Fibroblast of upper back skin (primary cell): Measurements from ENCODE around the gene GATA1.
A peak's percentile ranks its signal among the peaks of the same experiment; 100 is the strongest.

Experiments used
- DNase-seq: peaks from one replicate; pipeline ENCODE4 v3.0.0-alpha.2; 2013

GATA1 gene

DNA sequence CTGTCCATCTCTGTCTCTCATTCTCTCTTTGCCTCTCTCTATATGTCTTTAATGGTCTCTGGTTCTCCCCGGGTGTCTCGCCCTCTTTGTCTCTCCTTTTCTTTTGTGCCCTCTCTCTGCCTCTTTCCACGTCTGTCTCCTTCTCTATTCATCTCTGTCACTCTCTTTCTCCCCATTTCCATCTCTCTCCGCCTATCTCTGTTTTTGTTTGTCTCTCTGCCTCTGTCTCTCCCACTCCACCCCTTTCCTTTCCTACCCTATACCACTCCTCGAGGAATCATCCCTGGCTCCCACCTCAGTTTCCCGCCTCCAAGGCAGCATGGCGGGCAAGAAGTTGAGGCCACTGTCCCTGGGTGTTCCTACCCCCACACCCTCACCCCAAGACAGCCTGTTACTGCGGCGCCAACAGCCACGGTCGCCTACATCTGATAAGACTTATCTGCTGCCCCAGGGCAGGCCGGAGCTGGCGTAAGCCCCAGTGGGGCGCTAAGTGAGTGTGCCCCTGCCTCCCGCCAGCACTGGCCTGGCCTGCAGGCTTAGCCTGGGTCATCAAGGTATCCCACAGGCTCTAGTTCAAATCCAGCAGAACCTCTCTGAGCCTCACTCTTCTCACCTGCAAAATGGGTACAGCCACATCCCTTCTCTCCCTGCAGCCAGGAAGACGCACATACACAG, 713 bp upstream of the GATA1 start:
- DNase-seq, result no peak

- no peak for DNase-seq
These were observed 575 bp downstream of the GATA1 start for GRCh38 chrX:48786825-48787504.

DNA sequence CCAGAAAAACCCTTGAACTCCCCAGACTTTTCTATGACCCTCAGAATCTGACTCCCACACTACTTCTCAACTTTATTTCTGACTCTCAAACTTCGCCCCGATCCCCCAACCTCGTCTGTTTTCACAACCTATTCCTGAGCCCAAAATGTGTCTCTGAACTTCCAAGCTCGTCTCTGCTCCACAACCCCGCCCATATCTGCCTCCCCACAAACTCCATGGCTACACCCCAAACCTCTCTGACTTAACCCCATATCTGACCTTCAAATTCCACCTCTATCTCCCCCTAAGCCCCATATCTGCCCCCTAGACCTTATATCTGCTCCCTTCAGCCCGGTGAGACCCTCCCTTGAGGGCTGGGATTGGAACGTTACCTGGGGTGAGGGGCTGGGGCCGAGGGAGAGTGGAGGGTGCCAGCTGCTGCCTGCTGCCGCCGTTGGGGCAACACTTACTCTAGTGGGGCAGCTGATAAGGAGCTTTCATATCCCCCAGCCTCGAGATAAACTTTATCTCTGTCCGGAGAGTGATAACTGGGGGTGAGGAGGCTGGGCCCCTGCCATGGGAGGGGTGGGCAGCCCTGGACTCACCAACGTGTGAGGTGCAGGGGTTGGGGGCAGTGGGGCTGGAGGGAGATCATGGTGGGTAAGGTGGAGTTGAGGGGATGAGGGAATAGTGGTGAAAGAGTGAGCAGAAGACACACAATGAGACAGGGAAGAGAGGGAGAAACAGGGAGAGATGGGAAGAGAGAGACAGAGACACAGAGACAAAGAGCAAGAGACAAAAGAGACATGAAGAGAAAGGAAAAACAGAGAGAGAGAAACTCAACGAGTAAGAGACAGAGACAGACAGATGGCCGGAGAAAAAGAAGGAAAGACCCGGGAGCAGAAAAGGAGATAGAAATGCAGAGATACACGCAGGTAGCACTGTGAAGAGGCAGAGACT, 1.4 kb downstream of the GATA1 start:
- DNase-seq, result no peak

DNA sequence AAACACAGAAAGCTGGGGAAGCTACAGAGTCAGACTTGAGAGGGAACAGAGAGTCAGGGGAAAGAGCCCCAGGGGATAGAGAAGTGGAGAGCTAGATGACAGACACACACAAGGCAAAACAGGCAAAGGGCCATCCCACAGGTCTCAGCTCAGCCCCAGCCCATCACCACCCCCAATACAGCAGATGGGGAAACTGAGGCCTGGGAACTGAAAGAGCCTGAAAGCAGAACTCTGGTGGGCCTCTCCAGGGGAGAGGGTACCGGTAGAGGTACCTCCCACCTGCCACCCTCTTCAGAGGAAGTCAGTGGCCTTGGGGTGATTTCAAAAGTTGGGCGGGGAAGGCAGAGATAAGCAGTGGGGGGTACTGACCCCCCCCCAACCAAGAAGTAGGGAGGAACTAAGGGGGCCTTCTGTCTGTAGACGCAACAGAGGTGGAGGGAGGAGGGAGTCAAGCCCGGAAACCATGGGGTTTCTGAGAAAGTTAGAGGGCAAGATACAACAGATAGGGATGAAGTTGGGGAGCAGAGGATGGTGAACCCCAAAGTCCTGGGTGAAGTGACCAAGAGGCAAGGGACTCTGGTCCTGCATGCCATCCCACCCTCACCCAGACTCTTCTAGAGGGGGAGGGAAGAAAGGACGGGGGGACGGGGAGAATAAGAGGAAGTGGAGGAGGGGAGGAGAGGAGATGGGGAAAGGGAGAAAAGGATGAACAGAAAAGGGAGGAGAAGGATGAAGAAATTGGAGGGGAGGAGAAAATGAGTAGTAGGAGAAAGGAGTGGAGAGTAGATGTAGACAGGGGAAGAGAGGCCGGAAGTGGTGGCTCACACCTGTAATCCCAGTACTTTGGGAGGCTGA, 3.2 kb downstream of the GATA1 start:
- no peak for DNase-seq

GRCh38 chrX:48790477-48790876, 4.1 kb downstream of the GATA1 start:
- DNase-seq, result no peak

GRCh38 chrX:48791063-48791820, 4.9 kb downstream of the GATA1 start:
- DNase-seq, result no peak

DNA sequence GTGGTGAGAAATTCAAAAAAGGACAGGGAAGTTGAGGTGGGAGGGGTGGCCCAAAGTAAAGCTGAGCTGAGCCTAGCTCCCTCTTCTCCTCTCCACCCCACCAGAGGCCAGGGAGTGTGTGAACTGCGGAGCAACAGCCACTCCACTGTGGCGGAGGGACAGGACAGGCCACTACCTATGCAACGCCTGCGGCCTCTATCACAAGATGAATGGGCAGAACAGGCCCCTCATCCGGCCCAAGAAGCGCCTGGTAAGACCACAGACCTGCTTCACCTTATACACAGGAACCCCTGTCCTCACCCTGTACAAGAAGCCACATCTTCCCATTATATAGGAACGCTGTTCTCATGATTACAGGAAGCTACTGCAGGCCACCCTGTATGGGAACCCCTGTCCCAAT, 5.8 kb downstream of the GATA1 start:
- DNase-seq, result no peak

- DNase-seq, result no peak
These were observed 7.5 kb downstream of the GATA1 start for GRCh38 chrX:48793935-48794334.

DNA sequence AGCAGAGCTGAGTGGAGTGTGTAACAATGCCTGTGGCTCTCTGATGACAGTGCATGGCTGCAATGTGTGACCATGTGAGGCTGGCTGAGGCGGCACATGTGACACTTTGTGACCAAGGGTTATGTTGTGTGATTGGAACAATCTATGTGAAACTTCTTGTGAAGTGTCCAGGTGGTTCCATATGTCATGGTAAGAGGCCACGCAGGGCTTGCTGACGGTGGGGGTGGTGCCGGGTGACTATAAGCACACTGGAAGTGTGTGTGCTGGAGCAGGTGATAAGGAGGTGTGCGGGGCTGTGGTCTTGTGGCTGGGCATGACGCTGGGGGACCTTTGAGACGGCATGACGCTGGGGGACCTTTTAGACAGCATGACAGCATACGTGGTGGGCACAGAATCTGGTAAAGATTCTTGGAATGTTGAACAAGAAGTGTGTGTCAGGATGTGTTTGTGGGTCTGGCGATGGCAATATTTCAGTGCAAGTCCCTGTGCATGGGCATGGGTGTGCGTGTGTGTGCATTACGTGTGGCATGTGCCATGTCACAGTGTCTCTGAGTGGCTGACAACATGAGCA, 8.0 kb downstream of the GATA1 start:
- DNase-seq, result no peak

DNA sequence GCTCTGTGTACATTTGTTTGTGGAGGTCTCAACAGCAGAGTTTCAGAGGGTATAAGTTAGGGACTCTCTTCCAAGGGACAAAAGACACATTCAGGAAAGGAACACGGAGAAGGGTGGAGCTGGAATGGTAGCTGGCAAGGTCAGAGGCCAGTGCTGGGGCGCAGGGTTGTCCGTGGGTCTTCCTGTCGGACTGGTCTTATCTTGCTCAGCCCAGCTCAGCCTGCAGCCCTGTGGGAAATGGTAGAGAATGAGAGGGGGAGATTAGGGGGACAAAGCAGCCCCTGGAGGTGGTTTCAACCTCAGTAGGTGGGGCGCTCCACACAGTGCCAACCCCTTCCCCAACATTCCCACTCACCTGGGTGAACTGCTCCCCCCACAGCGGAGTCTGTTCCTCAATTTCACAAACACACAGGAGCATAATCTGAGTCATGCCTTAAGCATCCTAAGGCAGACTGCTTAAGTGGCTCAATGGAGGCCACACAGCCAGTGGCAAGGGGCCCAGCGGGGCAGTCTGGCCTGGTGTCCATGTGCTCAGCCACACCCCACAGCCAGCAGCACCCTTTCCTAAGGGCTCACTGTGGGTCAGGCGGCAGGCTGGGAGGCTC, 8.6 kb downstream of the GATA1 start:
- peak; percentile 56 for DNase-seq

DNA sequence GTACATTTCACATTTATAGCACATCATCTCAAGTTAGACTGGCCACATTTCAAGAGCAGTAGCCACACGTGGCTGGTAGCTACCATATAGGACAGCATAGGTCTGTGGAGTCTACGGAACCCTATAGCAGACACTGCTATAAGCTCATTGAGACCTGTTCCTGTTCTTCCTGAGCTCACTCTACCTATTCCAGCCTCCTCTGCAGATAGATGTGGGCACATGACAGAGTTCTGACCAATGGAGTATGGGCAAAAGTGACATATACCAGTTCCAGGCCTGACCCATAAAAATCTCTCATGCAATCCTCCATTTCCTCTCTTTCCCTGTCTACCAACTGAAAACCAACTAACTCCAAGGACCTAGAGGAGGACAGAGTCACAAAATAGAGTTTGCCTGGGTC, 11.9 kb downstream of the GATA1 start:
- DNase-seq, result no peak

- DNase-seq, result no peak
These were observed 14.3 kb downstream of the GATA1 start for GRCh38 chrX:48800574-48801279.

DNA sequence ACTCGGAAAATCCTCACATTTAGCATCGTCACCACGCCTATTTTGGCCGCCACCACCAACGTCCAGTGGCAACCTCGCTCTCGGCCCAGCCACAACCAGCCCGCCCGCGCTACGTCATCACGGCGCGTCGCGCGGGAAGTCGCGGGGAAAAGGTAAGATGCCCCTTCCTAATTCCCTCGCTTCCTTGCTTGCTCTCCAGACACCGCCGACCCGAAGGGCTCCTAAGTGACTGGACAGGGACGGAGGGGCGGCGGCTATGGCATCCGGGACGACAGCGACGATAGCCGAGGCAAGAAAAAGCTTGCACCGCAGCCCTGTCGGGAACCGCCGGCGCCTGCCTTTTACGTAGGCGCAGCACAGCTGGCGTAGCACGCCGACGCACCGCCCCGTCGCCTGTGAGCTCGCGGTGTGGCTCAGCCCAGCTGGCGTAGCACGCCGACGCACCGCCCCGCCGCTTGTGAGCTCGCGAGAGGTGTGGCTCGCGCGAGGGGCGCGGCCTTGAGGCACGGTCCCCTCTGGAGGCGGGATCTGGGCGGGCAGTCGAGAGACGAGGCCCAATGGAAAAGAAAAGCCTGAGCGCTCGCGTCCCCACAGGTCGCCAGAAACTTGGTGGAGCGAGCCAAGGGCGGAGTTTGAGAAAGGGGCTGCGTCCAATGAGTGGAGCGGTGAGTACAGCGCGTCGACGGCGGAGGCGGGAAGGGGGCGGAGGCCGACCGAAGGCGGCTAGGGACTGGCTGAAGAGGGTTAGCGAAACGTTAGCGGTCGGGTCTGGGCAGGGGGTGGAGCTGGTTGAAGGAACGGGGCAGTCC, 15.1 kb downstream of the GATA1 start, which contains the start of gene HDAC6:
TSS of gene HDAC6 (plus strand) at position 788 of the 809 bp plus-strand sequence. CDS start 626 bp downstream, outside the sequence.
- DNase-seq, result peak; percentile 99

DNA sequence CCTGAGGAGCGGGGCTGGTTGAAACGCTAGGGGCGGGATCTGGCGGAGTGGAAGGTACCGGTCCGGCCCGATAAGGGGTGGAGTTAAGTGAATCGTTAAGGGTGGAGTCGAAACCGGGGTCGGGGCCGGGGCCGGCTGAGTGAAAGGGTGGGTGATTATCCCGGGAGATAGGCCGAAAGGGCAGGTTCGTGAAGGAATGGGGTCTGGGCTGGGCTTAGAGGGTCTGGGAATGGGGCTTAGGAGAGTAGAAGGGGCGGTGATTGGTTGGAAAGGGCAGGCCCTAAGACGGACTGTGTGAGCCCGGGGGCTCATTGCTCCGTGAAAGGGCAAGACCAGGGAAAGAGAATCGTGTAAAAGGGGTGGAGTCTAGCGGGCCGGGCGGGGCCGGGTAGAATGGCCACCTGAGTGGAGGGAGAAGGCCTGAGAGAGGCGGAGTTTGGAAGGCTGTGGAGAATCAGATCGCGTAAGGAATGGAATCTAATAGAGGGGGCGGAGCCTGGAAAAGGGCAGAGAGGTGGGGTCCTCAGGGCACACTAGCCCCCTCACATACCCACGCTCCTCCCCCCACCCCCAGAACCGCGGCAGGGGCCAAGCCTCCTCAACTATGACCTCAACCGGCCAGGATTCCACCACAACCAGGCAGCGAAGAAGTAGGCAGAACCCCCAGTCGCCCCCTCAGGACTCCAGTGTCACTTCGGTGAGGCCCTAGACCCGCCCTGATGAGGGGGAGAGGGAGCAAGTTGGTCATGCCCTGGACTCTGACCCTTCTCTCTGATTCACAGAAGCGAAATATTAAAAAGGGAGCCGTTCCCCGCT, 15.9 kb downstream of the GATA1 start:
- DNase-seq, result peak; percentile 77

DNA sequence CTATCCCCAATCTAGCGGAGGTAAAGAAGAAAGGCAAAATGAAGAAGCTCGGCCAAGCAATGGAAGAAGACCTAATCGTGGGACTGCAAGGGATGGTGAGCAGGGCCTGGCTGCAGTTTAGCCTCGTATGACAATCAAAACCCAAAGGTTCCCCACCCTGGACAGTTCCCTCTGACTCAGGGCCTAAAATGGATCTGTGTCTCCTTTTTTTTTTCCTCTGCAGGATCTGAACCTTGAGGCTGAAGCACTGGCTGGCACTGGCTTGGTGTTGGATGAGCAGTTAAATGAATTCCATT, 16.5 kb downstream of the GATA1 start:
- DNase-seq, result no peak

GRCh38 chrX:48806081-48806480, 19.7 kb downstream of the GATA1 start:
- DNase-seq, result no peak

GRCh38 chrX:48813644-48814043, 27.3 kb downstream of the GATA1 start:
- DNase-seq, result no peak

GRCh38 chrX:48814722-48815121, 28.3 kb downstream of the GATA1 start:
- DNase-seq, result no peak

- no peak for DNase-seq
These were observed 28.9 kb downstream of the GATA1 start for GRCh38 chrX:48815266-48815665.
